Endometrium (tissue), 2 donors: ENCODE data around the gene TMEM62.

Experiments used
- FAIRE-seq: peaks from 2 replicates; lab custom pipeline; 2012; peaks lifted over from hg19 to GRCh38; lab: Jason Lieb, UNC
- donor health status: control.
- donor health status: control.

Gene TMEM62

GRCh38 chr15:43232289-43232874 lies 99.0 kb downstream of the TMEM62 start:
- no peak for FAIRE-seq
